Spleen (tissue), 11 donors: ENCODE measurements around the gene NRCAM. TPM values are rescaled to one million over a fixed set of nuclear protein-coding genes. Genes with fewer than 3 reads are reported as not detected.

Experiments used
- DNase-seq: peaks from one replicate; pipeline ENCODE4 v3.0.0-alpha.2; 2020
- H3K27ac ChIP-seq, 8 donors: fragments of 200-600 bp; sonication (generic) in 7 of 8; 1 replicate in 4 of 8; 2 replicates in 4 of 8; pipeline versions ENCODE4 v1.5.0 to v1.8.0; 2016 to 2021; ENCODE audit warnings: inconsistent platforms in 4 of 8, mild to moderate bottlenecking in 4 of 8, moderate library complexity in 1 of 8
- H3K27me3 ChIP-seq, 7 donors: fragments of 200-600 bp; sonication (generic) in 6 of 7; replicated peaks in 1 of 7; 1 replicate in 4 of 7; 2 replicates in 3 of 7; pipeline versions ENCODE4 v1.5.0 to v1.8.0; 2016 to 2021; ENCODE audit warnings: inconsistent platforms in 3 of 7, mild to moderate bottlenecking in 1 of 7
- H3K36me3 ChIP-seq, 6 donors: fragments of 200-600 bp; sonication (generic) in 5 of 6; 1 replicate in 4 of 6; 2 replicates in 2 of 6; pipeline versions ENCODE4 v1.5.0 to v1.8.0; 2016 to 2021; ENCODE audit warnings: inconsistent platforms in 2 of 6
- H3K4me1 ChIP-seq, 6 donors: fragments of 200-600 bp; sonication (generic) in 5 of 6; 1 replicate in 3 of 6; 2 replicates in 3 of 6; pipeline versions ENCODE4 v1.5.0 to v1.8.0; 2016 to 2021; ENCODE audit warnings: inconsistent platforms in 3 of 6
- H3K4me3 ChIP-seq, 8 donors: fragments of 200-600 bp; sonication (generic) in 7 of 8; 1 replicate in 4 of 8; 2 replicates in 4 of 8; pipeline versions ENCODE4 v1.5.0 to v1.8.0; 2016 to 2021; ENCODE audit warnings: inconsistent platforms in 4 of 8, mild to moderate bottlenecking in 4 of 8, moderate library complexity in 2 of 8
- H3K9me3 ChIP-seq, 8 donors: fragments of 200-600 bp; sonication (generic) in 7 of 8; 1 replicate in 4 of 8; 2 replicates in 4 of 8; pipeline versions ENCODE4 v1.5.0 to v1.8.0; 2016 to 2021; ENCODE audit warnings: inconsistent platforms in 4 of 8
- CTCF ChIP-seq, 11 experiments: fragments of 200-600 bp in 7 of 11; fragments of 450-650 bp in 4 of 11; sonication (generic) in 4 of 11; IDR thresholded peaks in 8 of 11; conservative IDR thresholded peaks in 3 of 11; 1 replicate in 7 of 11; 2 replicates in 4 of 11; pipeline versions ENCODE4 v1.4.0 to v1.8.0; 2016 to 2021; ENCODE audit warnings: antibody characterized with exemption in 11 of 11, inconsistent platforms in 4 of 11, mild to moderate bottlenecking in 1 of 11
- POLR2A ChIP-seq, 3 donors: fragments of 450-650 bp; IDR thresholded peaks; one replicate each; pipeline ENCODE4 v1.5.1; 2017; ENCODE audit warnings: antibody characterized with exemption in 3 of 3, mild to moderate bottlenecking in 1 of 3
- POLR2AphosphoS5 ChIP-seq, 3 donors: sonication (generic); formaldehyde crosslinking; IDR thresholded peaks; one replicate each; pipeline ENCODE4 v1.5.1; 2017; ENCODE audit warnings: antibody characterized with exemption in 3 of 3
- WGBS, 5 donors: extraction: QIAGEN DNeasy Blood & Tissue Kit in 3 of 5; methylation state at CpG; one replicate each; pipeline versions ENCODE4 v1.1.5 to v1.1.7; 2013 to 2018; 5-methylcytosine and 5-hydroxymethylcytosine counted together
- intact Hi-C: fragments of 100-400 bp; cut with DNase I; formaldehyde crosslinking; loops from one replicate; pipeline ENCODE4 v1.15.0; 2023; ENCODE audit warnings: low total_unique reads
- polyA plus RNA-seq, 3 donors: library from polyadenylated mRNA; stranded (reverse); fragments of 200-250 nt; gene quantifications; one replicate each; pipeline ENCODE4 v1.2.1, GENCODE V29; 2013
- total RNA-seq, 7 donors: library from RNA; depleted of rRNA in 3 of 7; stranded (reverse); fragments of >200 nt in 3 of 7; fragmentation: NEBNext Ultra II Directional in 4 of 7; extraction: Animal tissue kit (Norgen Biotek cat#: 25700) in 4 of 7; gene quantifications; one replicate each; pipeline versions ENCODE4 v1.1.0 to v1.2.1, GENCODE V29; 2016 to 2021
- donor health status: healthy with polysubstance abuse.
- donor health status: DM: no; HTN: no; CAD: no; lungs with moderate emphysema.
- donor health status: DM: no; HTN: no; CAD: no.
- donor health status: Bipolar disorder and iron deficiency.
- donor health status: healthy.
- donor health status: DM: no; HTN: no; CAD: no.
- donor health status: DM: yes; HTN: yes; CAD: no.

Gene NRCAM
- total and polyA plus RNA-seq, 10 donors: 4.1 to 88.5 (median 15.0) TPM

- peak overlapping the region; percentile 45 to 80 (median 61) for H3K4me3 ChIP-seq
- peaks cover 0 to 84% (median 44%) of the 10 kb centered on the region in 7 donors for H3K27me3 ChIP-seq
- peak; percentile 81 for DNase-seq
- H3K36me3 ChIP-seq: no peaks in the 10 kb centered on the region
- 0 to 3% (median 1%) methylated on average over 18 to 72 of the region's 72 CpGs for WGBS, 5 donors
- peak in 2 of 3 donors; percentile 15 to 61 for TF ChIP-seq POLR2AphosphoS5 (IDR thresholded peaks at IDR 0.05)
- no peak for TF ChIP-seq CTCF (IDR thresholded peaks at IDR 0.05 in 8 of 11, conservative IDR thresholded peaks at IDR 0.05 in 3 of 11)
- no peak for TF ChIP-seq POLR2A (IDR thresholded peaks at IDR 0.05)
- intact Hi-C loops: no loop called here
- peak overlapping the region in 6 of 8 donors; percentile 7 to 78 (median 54) for H3K27ac ChIP-seq
- peaks cover 7 to 35% (median 25%) of the 10 kb centered on the region in 6 donors for H3K4me1 ChIP-seq
- no peaks in the 10 kb centered on the region for H3K9me3 ChIP-seq
These were observed 1.3 kb downstream of the NRCAM start for GRCh38 chr7:108454674-108455550.

GRCh38 chr7:108454317-108454673 is 1.9 kb downstream of the NRCAM start:
- H3K4me1 ChIP-seq: peaks cover 7 to 36% (median 25%) of the 10 kb centered on the region in 6 donors
- peak overlapping the region in 7 of 8 donors; percentile 55 to 80 (median 62) for H3K4me3 ChIP-seq
- 30 to 54% (median 44%) methylated on average over 4 of the region's 4 CpGs for WGBS, 5 donors
- no peaks in the 10 kb centered on the region for H3K36me3 ChIP-seq
- H3K27me3 ChIP-seq: peaks cover 0 to 80% (median 42%) of the 10 kb centered on the region in 7 donors
- no peaks in the 10 kb centered on the region for H3K9me3 ChIP-seq
- TF ChIP-seq POLR2A (IDR thresholded peaks at IDR 0.05) (no peak), POLR2AphosphoS5 (IDR thresholded peaks at IDR 0.05) (no peak), CTCF (IDR thresholded peaks at IDR 0.05 in 8 of 11, conservative IDR thresholded peaks at IDR 0.05 in 3 of 11) (no peak)
- H3K27ac ChIP-seq: peak overlapping the region in 2 of 8 donors; percentile 64 to 78
- DNase-seq: no peak
- intact Hi-C loops: no loop called here

- Histone ChIP-seq H3K36me3 (no peaks in the 10 kb centered on the region), H3K9me3 (no peaks in the 10 kb centered on the region), H3K27me3 (peaks cover 0 to 70% (median 37%) of the 10 kb centered on the region in 7 donors), H3K4me1 (peaks cover 7 to 40% (median 25%) of the 10 kb centered on the region in 6 donors), H3K4me3 (no peak overlapping the region), H3K27ac (no peak overlapping the region)
- intact Hi-C loops: no loop called here
- DNase-seq: no peak
- 76 to 89% (median 83%) methylated on average over 4 of the region's 4 CpGs for WGBS, 5 donors
- TF ChIP-seq CTCF (IDR thresholded peaks at IDR 0.05 in 8 of 11, conservative IDR thresholded peaks at IDR 0.05 in 3 of 11) (no peak), POLR2AphosphoS5 (IDR thresholded peaks at IDR 0.05) (no peak), POLR2A (IDR thresholded peaks at IDR 0.05) (no peak)
These were observed 2.9 kb downstream of the NRCAM start for GRCh38 chr7:108453320-108453719.

- WGBS, 5 donors: 57 to 67% (median 63%) methylated on average over 2 of the region's 2 CpGs
- H3K27ac ChIP-seq: no peak overlapping the region
- no peak overlapping the region for H3K4me3 ChIP-seq
- peaks cover 7 to 40% (median 25%) of the 10 kb centered on the region in 6 donors for H3K4me1 ChIP-seq
- H3K27me3 ChIP-seq: peaks cover 0 to 65% (median 37%) of the 10 kb centered on the region in 7 donors
- intact Hi-C loops: no loop called here
- DNase-seq: no peak
- H3K36me3 ChIP-seq: no peaks in the 10 kb centered on the region
- no peaks in the 10 kb centered on the region for H3K9me3 ChIP-seq
- TF ChIP-seq POLR2AphosphoS5 (IDR thresholded peaks at IDR 0.05) (no peak), CTCF (IDR thresholded peaks at IDR 0.05 in 8 of 11, conservative IDR thresholded peaks at IDR 0.05 in 3 of 11) (peak in 10 of 11 experiments; percentile 10 to 60 (median 44)), POLR2A (IDR thresholded peaks at IDR 0.05) (no peak)
These were observed 3.5 kb downstream of the NRCAM start for GRCh38 chr7:108452707-108453106.
